Measurements from ENCODE around the gene NKPD1. TPM values are rescaled to one million over a fixed set of nuclear protein-coding genes. Genes with fewer than 3 reads are reported as not detected.
A peak's percentile ranks its signal among the peaks of the same experiment; 100 is the strongest.

Gene NKPD1
- total and polyA plus RNA-seq, 2 donors (not counting 3 experiments of a cell fraction or from before 2014, with no cell fraction given), result 0.04 TPM; not detected in 1

- no peaks in the 10 kb centered on the region for H4K20me1 ChIP-seq (replicated peaks; ENCODE audit: control insufficient read depth, extremely low read depth, insufficient read depth, low read length)
- H3K4me3 ChIP-seq (replicated peaks in 1 of 3; ENCODE audit: insufficient read depth in 1 of 3, low read depth in 1 of 3, low read length in 3 of 3), result peak within 1 kb of the TSS; percentile 68 to 91 (median 85)
- no peak for DNase-seq (ENCODE audit: low read depth, low spot score)
- peaks cover 11% of the 10 kb centered on the region for H3K79me2 ChIP-seq (ENCODE audit: control insufficient read depth, insufficient read depth, low read length)
- intact Hi-C loops (cut with micrococcal nuclease) (loop anchor here (1.0 kb wide), 1 partner anchor 86 kb away; no protein-coding TSS in a partner anchor), dilution Hi-C loops (cut with MboI; ENCODE audit: extremely low pct_ligation_motif_present, low sequenced_read_pairs) (no loop called here)
- peak within 1 kb of the TSS; percentile 80 for H3K27ac ChIP-seq (ENCODE audit: insufficient read depth, low read depth, low read length)
- no peaks in the 10 kb centered on the region for H3K9me1 ChIP-seq (replicated peaks; ENCODE audit: control insufficient read depth, extremely low read depth, insufficient read depth, low read length)
- TSS peak; percentile 81 for BruUV-seq (replicated peaks)
- ChIA-PET CTCF (interaction anchor here (1.3 to 3.3 kb wide), 9 partner anchors 9 to 162 kb away, joined by 4 to 13 read pairs (median 8); partner anchors contain the start of genes NKPD1 and PPP1R37), POLR2A (interaction anchor here (0.7 to 1.4 kb wide), 2 partner anchors 13 to 16 kb away, joined by 3 read pairs; no protein-coding TSS in a partner anchor)
- H2AFZ ChIP-seq (ENCODE audit: low read depth, low read length), result peak within 1 kb of the TSS; percentile 92
- H3K27me3 ChIP-seq (ENCODE audit: control insufficient read depth in 2 of 2, insufficient read depth in 2 of 2, low read length in 2 of 2), result no peaks in the 10 kb centered on the region
- H3K36me3 ChIP-seq (ENCODE audit: control insufficient read depth in 2 of 2, extremely low read depth in 1 of 2, insufficient read depth in 2 of 2, low read length in 2 of 2), result no peaks in the 10 kb centered on the region
- H3K9ac ChIP-seq (replicated peaks; ENCODE audit: extremely low read depth, insufficient read depth, low read length), result peak within 1 kb of the TSS; percentile 79
- no peak for FAIRE-seq
- H3K4me1 ChIP-seq (ENCODE audit: control insufficient read depth, extremely low read depth, insufficient read depth, low read length), result peaks cover 13% of the 10 kb centered on the region
- H3K4me2 ChIP-seq (ENCODE audit: insufficient read depth, low read length), result peak within 1 kb of the TSS; percentile 84
- peak; percentile 28 for TF ChIP-seq POLR2A (IDR thresholded peaks at IDR 0.05; ENCODE audit: low read depth, low read length)
- TF ChIP-seq MYC (IDR thresholded peaks at IDR 0.05; ENCODE audit: low read depth, low read length), result no peak
- no peak for TF ChIP-seq POLR2AphosphoS5 (IDR thresholded peaks at IDR 0.05; ENCODE audit: insufficient read depth, low read depth, low read length)
- H3K9me3 ChIP-seq (replicated peaks; ENCODE audit: control insufficient read depth, insufficient read depth, low read length), result no peaks in the 10 kb centered on the region
Observed at GRCh38 chr19:45177817-45178261, 17.1 kb upstream of the NKPD1 start, which contains the start of gene TRAPPC6A. Gene TRAPPC6A, minus strand, starts transcription at chr19:45178237. Its CDS starts 19 bp downstream, at chr19:45178218.

- Histone ChIP-seq H3K9me1 (replicated peaks; ENCODE audit: control insufficient read depth, extremely low read depth, insufficient read depth, low read length) (no peaks in the 10 kb centered on the region), H3K9ac (replicated peaks; ENCODE audit: extremely low read depth, insufficient read depth, low read length) (no peak overlapping the region), H3K36me3 (ENCODE audit: control insufficient read depth in 2 of 2, extremely low read depth in 1 of 2, insufficient read depth in 2 of 2, low read length in 2 of 2) (no peaks in the 10 kb centered on the region), H4K20me1 (replicated peaks; ENCODE audit: control insufficient read depth, extremely low read depth, insufficient read depth, low read length) (no peaks in the 10 kb centered on the region), H3K27me3 (ENCODE audit: control insufficient read depth in 2 of 2, insufficient read depth in 2 of 2, low read length in 2 of 2) (no peaks in the 10 kb centered on the region), H2AFZ (ENCODE audit: low read depth, low read length) (no peak overlapping the region), H3K9me3 (replicated peaks; ENCODE audit: control insufficient read depth, insufficient read depth, low read length) (no peaks in the 10 kb centered on the region), H3K4me3 (replicated peaks in 1 of 3; ENCODE audit: insufficient read depth in 1 of 3, low read depth in 1 of 3, low read length in 3 of 3) (no peak overlapping the region), H3K79me2 (ENCODE audit: control insufficient read depth, insufficient read depth, low read length) (peaks cover 7% of the 10 kb centered on the region), H3K4me2 (ENCODE audit: insufficient read depth, low read length) (no peak overlapping the region), H3K27ac (ENCODE audit: insufficient read depth, low read depth, low read length) (no peak overlapping the region), H3K4me1 (ENCODE audit: control insufficient read depth, extremely low read depth, insufficient read depth, low read length) (peaks cover 30% of the 10 kb centered on the region)
- intact Hi-C loops (cut with micrococcal nuclease) (no loop called here), dilution Hi-C loops (cut with MboI; ENCODE audit: extremely low pct_ligation_motif_present, low sequenced_read_pairs) (no loop called here)
- DNase-seq (ENCODE audit: low read depth, low spot score), result no peak
- ChIA-PET CTCF (no interaction called here), POLR2A (no interaction called here)
- no TSS peak for BruUV-seq (replicated peaks)
- peak; percentile 61 for FAIRE-seq
- no peak for TF ChIP-seq MAX (IDR thresholded peaks at IDR 0.05; ENCODE audit: insufficient read depth, insufficient read length)
- no peak for TF ChIP-seq FOS (IDR thresholded peaks at IDR 0.05; ENCODE audit: borderline replicate concordance, insufficient read depth, low read length)
- TF ChIP-seq POLR2A (IDR thresholded peaks at IDR 0.05; ENCODE audit: low read depth, low read length), result no peak
- TF ChIP-seq CTCF (IDR thresholded peaks at IDR 0.05; ENCODE audit: extremely low read depth in 1 of 2, insufficient read depth in 1 of 2, low read depth in 1 of 2, low read length in 2 of 2), result no peak
- TF ChIP-seq EZH2 (IDR thresholded peaks at IDR 0.05; ENCODE audit: borderline replicate concordance, low read depth, low read length, severe bottlenecking), result no peak
- no peak for TF ChIP-seq MYC (IDR thresholded peaks at IDR 0.05; ENCODE audit: low read depth, low read length)
- no peak for TF ChIP-seq POLR2AphosphoS5 (IDR thresholded peaks at IDR 0.05; ENCODE audit: insufficient read depth, low read depth, low read length)
- TF ChIP-seq GATA2 (IDR thresholded peaks at IDR 0.05; ENCODE audit: insufficient read depth, insufficient read length, low read depth, low read length), result no peak
- TF ChIP-seq JUN (IDR thresholded peaks at IDR 0.05; ENCODE audit: borderline replicate concordance, insufficient read depth, insufficient read length, low read depth), result no peak
Observed at GRCh38 chr19:45175515-45176345, 14.9 kb upstream of the NKPD1 start.

Data from endothelial cell of umbilical vein (primary cell).